H1 (cell line): ENCODE measurements around the gene COL20A1. TPM values are rescaled to one million over a fixed set of nuclear protein-coding genes. Genes with fewer than 3 reads are reported as not detected.

Experiments
- CTCF ChIA-PET: fragments of 300-600 bp; sonication (Branson Sonifier 250); formaldehyde crosslinking; loops from one replicate; lab custom pipeline; 2021; ENCODE audit not compliant: partially characterized antibody; lab: Charles Lee
- POLR2A ChIA-PET: fragments of 300-600 bp; sonication (Branson Sonifier 250); formaldehyde crosslinking; loops from one replicate; lab custom pipeline; 2021; ENCODE audit warnings: inconsistent platforms; ENCODE audit not compliant: partially characterized antibody; lab: Charles Lee
- DNase-seq, 2 experiments: peaks; one replicate each; pipeline versions ENCODE4 v3.0.0 to v3.0.0-alpha.2; 2010 to 2022; ENCODE audit warnings: low spot score in 2 of 2, low read depth in 1 of 2, mixed read lengths in 1 of 2
- FAIRE-seq: peaks from 2 replicates; lab custom pipeline; 2011; peaks lifted over from hg19 to GRCh38; lab: Jason Lieb, UNC
- H2AFZ ChIP-seq: 2 replicates; pipeline ENCODE4 v1.8.1; 2012; ENCODE audit warnings: low read length, inconsistent platforms
- H2AK5ac ChIP-seq: 2 replicates; pipeline ENCODE4 v1.6.1; 2013; ENCODE audit warnings: low read depth, low read length
- H2BK120ac ChIP-seq: replicated peaks from 2 replicates; pipeline ENCODE3; 2013; ENCODE audit warnings: low read depth, low read length, inconsistent platforms
- H2BK12ac ChIP-seq: 2 replicates; pipeline ENCODE4 v1.6.1; 2013; ENCODE audit warnings: low read depth, low read length
- H2BK15ac ChIP-seq: 2 replicates; pipeline ENCODE4 v1.6.1; 2013; ENCODE audit warnings: low read length
- H2BK20ac ChIP-seq: 2 replicates; pipeline ENCODE4 v1.6.1; 2013; ENCODE audit warnings: low read length
- H2BK5ac ChIP-seq: 2 replicates; pipeline ENCODE4 v1.6.1; 2013; ENCODE audit warnings: low read depth, low read length
- H3K14ac ChIP-seq: 2 replicates; pipeline ENCODE4 v1.6.1; 2013; ENCODE audit warnings: inconsistent platforms; ENCODE audit not compliant: insufficient read length
- H3K18ac ChIP-seq: 2 replicates; pipeline ENCODE4 v1.6.1; 2013; ENCODE audit warnings: low read length; ENCODE audit errors: extremely low read depth
- H3K23ac ChIP-seq: 2 replicates; pipeline ENCODE4 v1.6.1; 2013; ENCODE audit warnings: inconsistent platforms; ENCODE audit not compliant: insufficient read length
- H3K23me2 ChIP-seq: 2 replicates; pipeline ENCODE4 v1.6.1; 2013; ENCODE audit warnings: low read depth, low read length
- H3K27ac ChIP-seq: 2 replicates; pipeline ENCODE4 v1.6.1; 2011; ENCODE audit warnings: low read depth, low read length, inconsistent platforms
- H3K27me3 ChIP-seq, 4 experiments: replicated peaks in 1 of 4; 1 replicate in 1 of 4; 2 replicates in 3 of 4; pipeline versions ENCODE4 v1.6.1 to v1.8.1; 2011 to 2013; ENCODE audit warnings: low read length in 3 of 4, mild to moderate bottlenecking in 3 of 4, inconsistent platforms in 2 of 4, mixed read lengths in 2 of 4, moderate library complexity in 1 of 4; ENCODE audit not compliant: control insufficient read depth in 3 of 4, insufficient read depth in 3 of 4; ENCODE audit errors: extremely low read depth in 1 of 4
- H3K36me3 ChIP-seq, 4 experiments: 2 replicates each; pipeline versions ENCODE4 v1.6.1 to v1.8.1; 2011 to 2013; ENCODE audit warnings: mild to moderate bottlenecking in 4 of 4, low read length in 3 of 4, moderate library complexity in 2 of 4, control low read depth in 1 of 4, inconsistent platforms in 1 of 4; ENCODE audit not compliant: insufficient read depth in 4 of 4, control insufficient read depth in 2 of 4
- H3K4ac ChIP-seq: replicated peaks from 2 replicates; pipeline ENCODE3; 2013; ENCODE audit warnings: low read length, low read depth, mixed read lengths, inconsistent platforms; ENCODE audit not compliant: insufficient read length
- H3K4me1 ChIP-seq, 4 experiments: replicated peaks in 1 of 4; 1 replicate in 1 of 4; 2 replicates in 3 of 4; pipeline versions ENCODE4 v1.6.1 to v1.8.1; 2011 to 2013; ENCODE audit warnings: low read length in 3 of 4, inconsistent platforms in 2 of 4, mixed read lengths in 1 of 4; ENCODE audit not compliant: insufficient read depth in 4 of 4, control insufficient read depth in 3 of 4
- H3K4me2 ChIP-seq, 2 experiments: 2 replicates each; pipeline versions ENCODE4 v1.6.1 to v1.8.1; 2011 to 2013; ENCODE audit warnings: low read depth in 2 of 2, low read length in 2 of 2, control low read depth in 1 of 2, inconsistent platforms in 1 of 2, mild to moderate bottlenecking in 1 of 2; ENCODE audit not compliant: insufficient read depth in 1 of 2
- H3K4me3 ChIP-seq, 4 experiments: fragments of 200-600, 300-600 bp in 1 of 4; sonication (generic), shearing (Covaris generic), sonication (Bioruptor Twin) in 1 of 4; 2 replicates each; pipeline versions ENCODE4 v1.5.1 to v1.8.1; 2011 to 2016; ENCODE audit warnings: low read length in 4 of 4, low read depth in 3 of 4, control low read depth in 2 of 4, inconsistent platforms in 2 of 4, mild to moderate bottlenecking in 2 of 4, mixed read lengths in 1 of 4, moderate library complexity in 1 of 4; ENCODE audit not compliant: insufficient read depth in 2 of 4; ENCODE audit errors: extremely low read depth in 1 of 4
- H3K56ac ChIP-seq: replicated peaks from 2 replicates; pipeline ENCODE3; 2013; ENCODE audit warnings: low read depth, mild to moderate bottlenecking, mixed read lengths, low read length, inconsistent platforms; ENCODE audit not compliant: insufficient read length
- H3K79me1 ChIP-seq: 2 replicates; pipeline ENCODE4 v1.6.1; 2013; ENCODE audit warnings: low read depth, low read length, control low read depth
- H3K79me2 ChIP-seq, 2 experiments: 2 replicates each; pipeline versions ENCODE4 v1.6.1 to v1.8.1; 2012 to 2013; ENCODE audit warnings: low read length in 2 of 2, mild to moderate bottlenecking in 2 of 2, inconsistent platforms in 1 of 2; ENCODE audit not compliant: insufficient read depth in 2 of 2, control insufficient read depth in 1 of 2
- H3K9ac ChIP-seq, 4 experiments: replicated peaks in 1 of 4; 1 replicate in 1 of 4; 2 replicates in 3 of 4; pipeline versions ENCODE4 v1.6.1 to v1.8.1; 2011 to 2013; ENCODE audit warnings: low read depth in 3 of 4, low read length in 3 of 4, control low read depth in 2 of 4, mild to moderate bottlenecking in 2 of 4, moderate library complexity in 2 of 4, inconsistent platforms in 1 of 4; ENCODE audit errors: extremely low read depth in 1 of 4
- H3K9me3 ChIP-seq, 2 experiments: 2 replicates each; pipeline versions ENCODE4 v1.6.1 to v1.8.1; 2012 to 2013; ENCODE audit warnings: mild to moderate bottlenecking in 2 of 2, moderate library complexity in 2 of 2, control low read depth in 1 of 2, inconsistent platforms in 1 of 2, low read depth in 1 of 2, low read length in 1 of 2, mixed read lengths in 1 of 2; ENCODE audit not compliant: insufficient read depth in 2 of 2
- H4K20me1 ChIP-seq, 2 experiments: replicated peaks in 1 of 2; 2 replicates each; pipeline versions ENCODE3 to v1.8.1; 2011 to 2013; ENCODE audit warnings: inconsistent platforms in 2 of 2, low read length in 2 of 2, mild to moderate bottlenecking in 1 of 2; ENCODE audit not compliant: insufficient read depth in 2 of 2, control insufficient read depth in 1 of 2
- H4K5ac ChIP-seq: 2 replicates; pipeline ENCODE4 v1.6.1; 2013; ENCODE audit warnings: low read length, low read depth, mixed read lengths, inconsistent platforms; ENCODE audit not compliant: insufficient read length
- H4K8ac ChIP-seq: 2 replicates; pipeline ENCODE4 v1.8.0; 2013; ENCODE audit warnings: mild to moderate bottlenecking, moderate library complexity, low read length, inconsistent platforms; ENCODE audit not compliant: insufficient read depth; ENCODE audit errors: extremely low read depth
- H4K91ac ChIP-seq: replicated peaks from 2 replicates; pipeline ENCODE3; 2013; ENCODE audit warnings: low read length, mixed read lengths, inconsistent platforms; ENCODE audit not compliant: insufficient read length
- FOSL1 ChIP-seq: IDR thresholded peaks from 2 replicates; pipeline ENCODE4 v1.6.1; 2011; ENCODE audit warnings: mild to moderate bottlenecking, low read depth, low read length, moderate library complexity; ENCODE audit not compliant: insufficient read depth
- POU5F1 ChIP-seq: IDR thresholded peaks from 2 replicates; pipeline ENCODE4 v1.6.1; 2011; ENCODE audit warnings: low read depth, mild to moderate bottlenecking, low read length, moderate library complexity
- SP4 ChIP-seq: IDR thresholded peaks from 2 replicates; pipeline ENCODE4 v1.6.1; 2012; ENCODE audit warnings: low read length, inconsistent platforms
- SRF ChIP-seq: IDR thresholded peaks from 2 replicates; pipeline ENCODE4 v1.6.1; 2011; ENCODE audit warnings: mild to moderate bottlenecking, low read depth, low read length, moderate library complexity
- WGBS, 2 experiments: shearing (Covaris generic) in 1 of 2; methylation state at CpG; one replicate each; pipeline versions ENCODE4 v1.1.6 to v1.1.7; 2013 to 2015; ENCODE audit warnings: low lambda C conversion rate in 2 of 2, mixed read lengths in 2 of 2, inconsistent platforms in 1 of 2, low coverage in 1 of 2, missing lambda C conversion rate in 1 of 2; ENCODE audit not compliant: insufficient replicate concordance in 2 of 2, insufficient coverage in 1 of 2, insufficient read length in 1 of 2; ENCODE audit errors: extremely low coverage in 1 of 2, missing lambda C conversion rate in 1 of 2; 5-methylcytosine and 5-hydroxymethylcytosine counted together
- polyA plus RNA-seq, 7 experiments: library from polyadenylated mRNA; depleted of rRNA in 3 of 7; stranded (reverse) in 5 of 7; unstranded in 2 of 7; fragments of >200 nt in 5 of 7; fragments of 200-250 nt in 2 of 7; gene quantifications; 1 replicate in 5 of 7; 2 replicates in 1 of 7; 4 replicates in 1 of 7; pipeline versions ENCODE4 v1.2.1 to v1.2.3, GENCODE V29; 2011 to 2013; ENCODE audit warnings: missing spikeins in 2 of 7, mixed read lengths in 2 of 7
- total RNA-seq: library from RNA; stranded (reverse); fragmentation: NEBNext Ultra II Directional; extraction: Animal tissue kit (Norgen Biotek cat#: 25700); gene quantifications from 2 replicates; pipeline ENCODE4 v1.2.1, GENCODE V29; 2021

Gene COL20A1
- total and polyA plus RNA-seq, 2 of the 8 experiments (the other 6 are each of a cell fraction or from before 2014, with no cell fraction given) = 0.19 to 0.21 TPM

GRCh38 chr20:63384336-63384735, 91.3 kb downstream of the COL20A1 start:
- Histone ChIP-seq H3K36me3 (no peaks in the 10 kb centered on the region; a peak in 1 of 8 replicates), H3K56ac (no peak overlapping the region), H2AK5ac (no peak overlapping the region), H3K9me3 (peaks cover 18 to 20% of the 10 kb centered on the region in 2 experiments), H3K79me1 (no peaks in the 10 kb centered on the region; the same call in 1 of the 2 replicates), H3K27ac (no peak overlapping the region), H4K8ac (peak overlapping the region; percentile 68; the same call in 1 of the 2 replicates), H4K20me1 (peaks cover 0 to 3% of the 10 kb centered on the region in 2 experiments), H2BK15ac (no peak overlapping the region), H3K4me1 (peaks cover 0 to 6% (median 2%) of the 10 kb centered on the region in 4 experiments; a peak in 3 of 7 replicates), H3K4me3 (no peak overlapping the region), H3K14ac (no peak overlapping the region), H3K4me2 (no peak overlapping the region)
- 92% methylated on average over 13 of the region's 18 CpGs; no CpG with 5 or more reads in 1 of the 2 experiments for WGBS, 2 experiments
- TF ChIP-seq FOSL1 (no peak), POU5F1 (no peak), SP4 (no peak), SRF (no peak)
- TF ChIP-seq, all 59 proteins: peak for 0
- ChIA-PET POLR2A (no interaction called here), CTCF (interaction anchor here (2.2 to 9.9 kb wide), 6 partner anchors 11 to 161 kb away, joined by 7 to 230 read pairs (median 46); partner anchors contain the start of gene CHRNA4)
- H3K4ac ChIP-seq = no peak overlapping the region
- no peak overlapping the region for H2BK12ac ChIP-seq
- no peak for DNase-seq
- H3K18ac ChIP-seq = no peak overlapping the region
- H4K5ac ChIP-seq = no peak overlapping the region
- H2AFZ ChIP-seq = no peak overlapping the region
- no peak overlapping the region for H2BK120ac ChIP-seq
- H4K91ac ChIP-seq = no peak overlapping the region
- no peak overlapping the region for H2BK5ac ChIP-seq
- no peaks in the 10 kb centered on the region for H3K27me3 ChIP-seq
- no peak for FAIRE-seq
- 0 out of 2 replicates have a peak, but pooled peaks cover 2% of the 10 kb centered on the region for H3K23me2 ChIP-seq
- no peak overlapping the region for H3K9ac ChIP-seq
- no peak overlapping the region for H3K23ac ChIP-seq
- H3K79me2 ChIP-seq = no peaks in the 10 kb centered on the region
- H2BK20ac ChIP-seq = no peak overlapping the region
